HG03342 (cell line): Measurements from ENCODE around the gene PXT1.
A peak's percentile ranks its signal among the peaks of the same experiment; 100 is the strongest.
"Not testable (repeated sequence)": the region's sequence is repeated elsewhere in the genome, so short reads cannot be mapped to it uniquely, and the experiment has no call there.

Experiments
- ATAC-seq: cut with Tn5 transposase; IDR thresholded peaks from one replicate; pipeline ENCODE4 v1.9.1; 2021; ENCODE audit warnings: mild to moderate bottlenecking, moderate library complexity; ENCODE audit not compliant: unreplicated experiment

Gene PXT1

DNA sequence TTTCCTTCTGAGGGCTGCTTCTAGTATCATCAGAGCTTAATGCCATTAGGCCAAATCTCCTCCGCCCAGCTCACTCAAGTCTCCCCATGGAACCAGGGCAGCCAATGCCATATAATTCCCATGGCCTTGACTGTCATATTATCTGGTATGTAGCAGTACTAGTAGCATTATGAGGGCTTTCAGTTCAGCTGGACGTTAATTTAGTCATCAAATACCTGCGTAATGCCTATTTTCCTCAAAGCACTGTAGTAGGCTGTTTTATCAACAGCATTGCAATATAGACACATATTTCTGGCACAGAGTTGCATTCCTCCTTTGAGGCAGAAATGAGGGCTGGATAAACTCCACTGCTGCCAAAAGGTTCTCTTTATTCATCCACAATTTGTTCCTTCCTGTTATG lies 1.8 kb upstream of the PXT1 start:
- no peak for ATAC-seq

DNA sequence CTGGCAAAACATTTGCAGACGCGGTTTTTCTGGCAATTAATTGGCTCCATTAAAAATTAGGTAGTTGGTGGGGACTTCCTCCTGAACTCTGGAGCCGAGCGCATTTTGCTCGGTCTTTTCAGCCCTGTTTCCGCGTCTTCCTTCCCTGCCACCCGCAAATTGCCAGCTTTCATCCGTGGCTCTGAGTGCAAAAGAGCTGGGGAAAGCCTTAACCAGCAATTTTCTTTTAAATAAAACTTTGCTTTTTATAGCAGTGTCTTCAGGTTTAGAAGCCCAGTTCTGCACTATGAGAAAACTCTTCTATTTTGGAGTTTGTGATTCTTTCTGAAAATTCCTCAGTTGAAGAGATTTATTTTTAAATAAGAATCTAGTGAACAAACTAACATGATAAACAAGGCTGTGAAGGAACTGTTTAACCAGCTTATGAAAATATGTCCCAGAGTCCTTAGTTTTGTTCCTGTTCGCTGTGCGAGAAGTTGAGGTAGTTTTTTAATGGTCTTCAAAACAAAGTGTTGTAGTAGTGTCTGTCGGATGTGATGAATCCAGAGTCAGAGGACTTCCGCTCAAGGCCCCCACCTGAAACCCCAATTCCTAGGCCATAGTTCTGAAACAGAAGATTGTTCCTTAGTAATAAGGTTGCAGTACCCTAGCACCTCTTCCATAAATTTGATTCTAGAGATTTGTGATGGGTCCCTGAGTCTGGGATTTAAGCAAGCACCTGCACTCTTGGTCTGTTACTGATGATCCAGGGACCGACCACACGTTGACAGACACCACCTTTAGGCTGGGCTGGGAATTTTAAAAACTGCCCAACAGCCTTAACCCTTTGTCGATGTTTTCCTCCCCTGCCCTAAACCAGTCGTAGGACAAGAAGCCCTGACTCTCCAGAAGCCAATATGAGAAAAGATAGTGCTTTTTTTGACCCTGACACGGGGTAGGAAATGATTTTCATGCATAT lies 1.1 kb upstream of the PXT1 start:
- ATAC-seq = no peak

DNA sequence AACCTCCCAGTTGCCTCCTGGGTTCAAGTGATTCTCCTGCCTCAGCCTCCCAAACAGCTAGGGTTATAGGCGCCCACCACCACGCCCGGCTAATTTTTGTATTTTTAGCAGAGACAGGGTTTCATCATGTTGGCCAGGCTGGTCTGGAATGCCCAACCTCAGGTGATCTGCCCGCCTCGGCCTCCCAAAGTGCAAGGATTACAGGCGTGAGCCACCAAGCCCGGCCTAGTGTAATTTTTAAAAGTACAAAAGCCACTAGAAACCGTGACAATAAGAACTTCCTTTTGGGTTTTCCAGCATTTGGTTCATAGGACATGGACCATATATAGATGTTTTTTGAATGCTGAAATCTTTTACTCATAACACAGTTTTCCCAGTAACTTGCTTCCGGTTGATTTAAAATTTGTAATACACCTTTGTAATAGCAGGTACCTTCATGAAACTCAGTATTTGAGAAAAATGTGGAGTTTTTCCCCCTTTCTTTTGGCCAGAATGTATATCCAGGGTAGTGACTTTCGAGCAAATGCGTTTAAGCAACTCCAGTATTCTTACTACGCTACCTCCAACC lies 467 bp downstream of the PXT1 start:
- ATAC-seq = no peak

DNA sequence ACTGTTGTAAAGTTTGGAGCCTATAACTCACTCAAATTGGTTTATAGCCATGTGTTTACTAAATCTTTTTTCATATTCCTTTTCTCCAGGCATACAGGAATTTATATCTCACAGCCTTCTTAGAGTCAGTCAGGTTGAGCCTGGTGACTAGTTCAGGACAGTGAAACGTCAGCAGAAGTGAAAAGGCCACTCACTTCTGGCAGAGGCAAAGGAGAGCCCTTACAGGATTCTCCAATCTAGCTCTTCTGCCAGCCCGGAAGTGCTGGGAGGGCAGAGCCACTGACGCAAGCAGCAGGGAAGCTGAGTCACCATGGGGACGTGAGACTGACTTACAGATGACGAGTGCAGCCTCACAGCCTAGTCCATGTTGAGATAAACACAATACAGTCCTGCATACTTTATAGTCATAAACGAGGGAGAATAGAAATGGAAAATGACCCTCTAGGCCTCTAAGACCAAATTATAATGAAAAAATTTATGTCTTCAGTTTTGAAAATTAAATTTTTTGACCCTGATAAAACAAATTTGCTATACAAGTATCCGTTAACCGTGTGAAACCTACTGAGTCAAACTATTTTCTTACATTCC lies 1.3 kb downstream of the PXT1 start:
- ATAC-seq = peak; percentile 70

DNA sequence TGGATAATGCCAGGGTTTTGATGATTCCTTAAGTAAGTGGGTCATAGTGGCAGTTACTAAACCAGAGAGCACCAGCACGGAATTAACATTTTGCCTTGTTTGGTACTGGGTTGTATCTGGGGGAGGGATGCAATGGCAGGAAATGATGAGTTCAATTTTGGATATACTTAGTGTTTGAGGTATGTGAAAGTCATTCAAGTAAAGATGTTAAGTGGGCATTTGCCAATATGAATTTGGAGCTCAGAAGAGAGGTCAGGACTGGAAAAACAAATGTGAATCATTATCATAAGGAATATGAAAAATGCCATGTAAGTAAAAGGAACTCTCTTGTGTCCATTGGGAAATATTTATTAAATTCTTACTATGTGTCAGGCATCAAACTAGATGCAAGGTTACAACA lies 6.2 kb downstream of the PXT1 start:
- no peak for ATAC-seq

DNA sequence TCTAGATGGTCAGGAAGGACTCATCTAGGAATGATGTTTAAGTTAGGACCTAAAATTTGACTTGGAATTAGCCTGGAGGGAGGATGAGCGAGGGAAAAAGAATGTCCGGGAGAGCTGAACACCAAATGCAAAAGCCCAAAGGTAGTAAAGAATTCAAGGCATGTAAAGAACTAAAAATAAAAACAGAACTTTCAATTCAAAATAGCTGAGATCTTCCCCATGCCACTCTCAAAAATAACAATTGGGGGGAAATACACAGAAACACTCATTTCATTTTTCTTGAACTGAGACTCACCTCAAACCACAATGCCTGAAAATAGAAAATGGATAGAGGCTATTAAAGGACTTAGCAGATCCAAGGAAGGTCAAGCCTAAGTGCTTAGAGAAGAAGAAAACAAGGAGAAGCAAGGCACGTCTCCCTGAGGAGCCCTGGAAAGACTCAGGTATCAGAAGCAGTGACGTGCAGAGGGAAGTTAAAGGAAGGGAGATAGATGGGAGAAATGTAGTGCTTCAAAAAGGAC lies 10.4 kb downstream of the PXT1 start:
- ATAC-seq = no peak

DNA sequence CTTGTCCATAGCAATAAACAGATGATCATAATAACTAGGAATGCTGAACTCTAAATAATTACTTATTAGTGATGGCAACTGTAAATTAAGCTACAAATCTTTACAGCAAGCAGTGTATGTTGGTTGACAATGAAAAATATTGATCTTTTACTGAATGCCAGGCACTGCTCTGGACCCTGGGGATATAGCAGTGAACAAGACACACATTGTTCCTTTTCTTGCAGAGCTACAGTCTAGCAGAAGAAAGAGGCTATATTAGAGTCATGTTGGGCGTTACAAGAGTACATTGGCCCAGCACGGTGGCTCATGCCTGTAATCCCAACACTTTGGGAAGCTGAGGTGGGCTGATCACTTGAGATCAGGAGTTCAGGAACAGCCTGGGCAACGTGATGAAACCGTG lies 11.5 kb downstream of the PXT1 start:
- ATAC-seq = no peak

DNA sequence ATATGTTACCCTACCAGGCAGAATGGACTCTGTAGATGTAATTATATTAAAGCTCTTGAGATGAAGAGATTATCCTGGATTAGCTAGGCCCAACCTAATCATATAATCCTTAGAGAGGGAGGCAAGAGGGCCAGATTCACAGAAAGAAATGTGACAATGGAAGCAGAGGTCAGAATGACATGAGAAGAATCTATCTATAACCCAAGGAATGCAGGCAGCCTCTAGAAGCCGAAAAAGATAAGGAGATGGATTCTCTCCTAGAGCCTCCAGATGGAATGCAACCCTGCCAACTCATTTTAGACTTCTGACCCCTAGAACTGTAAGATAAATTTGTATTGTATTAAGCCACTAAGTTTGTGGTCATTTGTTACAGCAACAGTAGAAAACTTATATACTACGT lies 12.3 kb downstream of the PXT1 start:
- no peak for ATAC-seq

DNA sequence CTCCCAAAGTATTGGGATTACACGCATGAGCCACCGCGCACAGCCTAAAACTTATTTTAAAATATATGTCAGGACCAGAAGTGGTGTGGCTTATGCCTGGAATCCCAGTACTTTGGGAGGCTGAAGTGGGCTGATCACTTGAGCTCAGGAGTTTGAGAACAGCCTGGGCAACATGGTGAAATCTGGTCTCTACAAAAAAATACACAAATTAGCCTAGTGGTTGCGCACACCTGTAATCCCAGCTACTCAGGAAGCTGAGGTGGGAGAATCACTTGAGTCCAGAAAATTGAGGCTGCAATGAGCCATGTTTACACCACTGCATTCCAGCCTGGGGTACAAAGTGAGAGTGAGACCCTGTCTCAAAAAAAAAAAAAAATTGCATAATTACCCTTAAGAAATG lies 13.7 kb downstream of the PXT1 start:
- ATAC-seq = no peak

DNA sequence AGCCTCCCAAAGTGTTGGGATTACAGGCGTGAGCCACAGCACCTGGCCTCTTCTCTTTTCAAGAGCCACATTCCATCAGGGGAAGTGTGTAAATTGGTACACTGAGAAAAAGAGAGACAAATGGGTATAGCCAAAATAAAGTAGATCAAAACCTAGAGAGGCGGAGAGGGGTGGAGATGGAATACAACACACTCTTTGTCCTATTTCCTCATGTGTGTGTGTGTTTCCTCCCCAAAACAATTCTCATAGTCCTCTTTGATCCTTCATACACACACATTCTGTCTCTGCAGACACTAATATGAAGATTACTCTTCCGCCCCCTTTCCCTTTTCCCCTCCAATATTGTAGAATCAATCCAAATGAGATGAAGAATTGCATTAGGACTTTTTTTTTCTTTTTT lies 16.0 kb downstream of the PXT1 start:
- no peak for ATAC-seq

DNA sequence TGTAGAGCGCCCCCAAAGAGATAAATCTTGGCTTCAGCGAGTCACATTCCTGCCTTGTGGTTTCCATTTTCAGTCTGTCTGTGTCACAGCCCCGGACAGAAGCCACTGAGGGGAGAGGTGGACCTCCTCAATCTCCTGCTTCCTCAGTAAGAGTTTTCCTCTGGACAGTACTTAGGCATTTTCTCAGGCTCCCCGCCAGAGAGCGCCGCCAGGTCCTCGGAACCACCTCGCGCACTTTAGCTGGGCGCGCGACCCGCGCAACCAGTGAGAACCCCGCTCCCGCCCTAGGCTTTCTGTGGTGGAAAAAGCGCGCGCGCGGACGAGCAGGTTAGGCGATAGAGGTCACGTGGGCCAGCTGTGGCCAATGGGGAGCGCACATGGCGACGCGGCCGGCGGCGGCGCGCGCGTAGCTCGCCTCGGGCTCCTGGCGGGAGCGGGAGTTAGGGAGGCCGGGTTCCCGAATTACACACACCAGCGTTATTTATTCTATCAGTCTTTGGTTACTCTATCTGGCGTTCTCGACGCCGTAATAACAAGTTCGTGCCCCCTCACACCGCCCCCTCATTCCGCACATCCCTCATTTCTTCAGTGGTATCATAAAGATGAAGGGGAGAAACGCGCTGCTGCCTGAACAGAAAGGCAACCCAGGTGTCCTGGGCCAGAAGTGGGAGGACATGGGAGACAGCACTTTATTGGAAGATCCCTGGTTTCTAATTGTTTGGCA lies 19.4 kb downstream of the PXT1 start:
- peak; percentile 92 for ATAC-seq

DNA sequence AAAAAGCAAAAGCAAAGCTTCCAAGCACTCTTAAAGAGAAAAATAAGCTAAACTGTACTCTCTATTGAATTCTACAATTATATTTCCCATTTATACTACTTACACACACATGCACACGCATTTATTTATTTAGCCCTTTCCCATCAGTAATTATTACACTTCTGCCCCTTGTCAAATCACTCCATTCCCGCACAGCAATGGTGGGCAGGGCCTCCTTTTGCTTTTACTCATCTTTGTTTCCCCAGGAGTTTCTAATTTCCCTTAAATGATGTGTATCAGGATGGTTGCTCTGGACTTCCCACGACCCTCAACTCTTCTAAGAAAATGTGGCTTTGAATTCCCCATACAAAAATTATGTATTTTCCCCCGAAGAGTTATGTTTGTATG lies 19.9 kb downstream of the PXT1 start:
- no peak for ATAC-seq

DNA sequence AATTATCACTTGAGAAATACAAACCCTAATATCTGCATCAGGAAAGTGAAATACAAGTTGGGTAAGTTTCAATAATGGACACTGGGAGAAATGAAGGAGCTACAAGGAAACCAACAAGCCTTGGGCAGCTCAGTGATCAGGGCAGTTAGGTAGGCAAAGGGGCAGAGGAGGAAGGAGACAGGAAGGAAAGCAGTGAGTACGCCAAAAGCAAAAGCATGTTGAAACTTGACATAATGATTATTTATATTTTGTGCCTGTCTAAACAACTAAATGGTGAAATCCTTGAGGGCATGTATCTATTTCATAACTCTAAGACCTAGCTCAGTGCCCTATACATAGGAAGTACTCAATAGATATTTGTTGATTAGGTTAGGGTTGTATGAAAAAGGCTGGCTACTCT lies 23.3 kb downstream of the PXT1 start:
- no peak for ATAC-seq

DNA sequence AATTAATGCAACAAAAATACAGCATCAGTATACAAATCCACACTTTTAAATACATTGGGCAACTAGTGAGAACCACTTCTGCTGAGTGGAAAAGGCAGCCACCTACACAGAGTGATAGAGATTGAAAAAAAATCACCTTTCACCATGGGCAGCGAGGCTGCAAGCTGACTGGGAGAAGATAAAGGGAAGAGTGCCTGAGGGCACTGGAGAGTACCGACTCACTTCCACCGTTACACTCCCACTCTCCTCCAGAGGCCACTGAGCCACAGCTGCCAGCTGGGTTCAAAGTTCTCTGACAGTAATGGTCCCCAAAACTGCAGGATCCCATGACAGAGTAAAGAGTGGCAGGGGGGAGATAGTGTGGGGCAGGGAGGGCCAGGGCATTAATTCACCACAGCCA lies 24.1 kb downstream of the PXT1 start:
- ATAC-seq = no peak

DNA sequence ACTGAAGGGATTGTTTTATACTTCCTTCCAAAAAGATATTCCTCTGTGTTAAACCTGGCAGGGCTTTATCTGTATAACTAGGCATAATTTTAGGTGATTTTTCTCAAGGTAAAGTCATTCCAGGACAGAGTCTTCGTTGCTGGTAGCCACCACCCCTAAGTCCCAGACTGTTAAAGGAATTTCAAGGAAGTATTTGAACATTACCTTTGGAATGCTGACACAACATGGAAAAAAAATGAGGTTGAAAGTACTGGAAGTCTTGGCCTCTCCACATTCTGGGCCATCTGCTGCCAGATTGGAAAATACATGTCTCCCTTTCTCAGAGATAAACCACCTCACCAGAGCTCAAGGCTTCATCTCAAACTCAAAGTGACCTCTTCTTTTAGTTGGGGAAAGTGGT lies 28.2 kb downstream of the PXT1 start:
- ATAC-seq = no peak

DNA sequence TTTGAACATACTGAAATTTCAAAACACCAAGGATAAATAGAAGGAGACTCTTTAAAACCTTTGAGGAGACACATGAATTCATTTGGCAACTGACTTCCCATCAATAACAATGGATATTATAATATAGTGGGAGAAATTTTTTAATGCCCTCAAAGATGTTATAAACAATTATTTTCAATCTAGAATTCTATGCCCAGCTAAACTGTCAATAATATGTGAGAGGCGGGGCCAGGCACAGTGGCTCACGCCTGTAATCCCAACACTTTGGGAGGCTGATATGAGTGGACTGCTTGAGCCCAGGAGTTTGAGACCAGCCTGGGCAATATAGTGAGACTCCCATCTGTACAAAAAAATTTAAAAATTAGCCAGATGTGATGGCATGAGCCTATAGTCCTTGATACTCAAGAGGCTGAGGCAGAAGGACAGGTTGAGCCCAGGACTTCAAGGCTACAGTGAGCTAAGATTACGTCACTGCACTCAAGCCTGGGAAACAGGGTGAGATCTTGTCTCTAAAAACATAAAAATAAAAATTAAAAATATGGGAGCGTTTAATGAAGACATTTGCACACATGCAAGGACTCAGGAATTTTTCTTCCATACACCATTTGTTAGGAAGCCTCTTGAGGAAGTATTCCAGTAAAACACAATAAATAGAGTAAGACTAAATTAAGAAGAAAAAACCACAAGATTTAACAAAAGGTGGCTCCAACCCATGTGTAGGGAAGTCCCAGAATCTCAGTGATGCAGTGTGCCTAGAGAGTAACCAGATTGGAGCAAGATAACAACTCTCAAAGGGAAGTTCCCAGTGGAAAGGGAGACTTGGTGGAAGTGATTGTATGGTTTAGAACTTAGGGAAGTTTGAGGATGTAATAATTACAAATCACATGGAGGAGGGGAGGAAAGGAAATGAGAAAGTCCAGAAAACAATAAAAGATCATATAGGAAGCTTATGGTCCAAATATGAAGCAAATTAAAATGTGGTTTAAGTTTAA lies 28.9 kb downstream of the PXT1 start:
- ATAC-seq = no peak

DNA sequence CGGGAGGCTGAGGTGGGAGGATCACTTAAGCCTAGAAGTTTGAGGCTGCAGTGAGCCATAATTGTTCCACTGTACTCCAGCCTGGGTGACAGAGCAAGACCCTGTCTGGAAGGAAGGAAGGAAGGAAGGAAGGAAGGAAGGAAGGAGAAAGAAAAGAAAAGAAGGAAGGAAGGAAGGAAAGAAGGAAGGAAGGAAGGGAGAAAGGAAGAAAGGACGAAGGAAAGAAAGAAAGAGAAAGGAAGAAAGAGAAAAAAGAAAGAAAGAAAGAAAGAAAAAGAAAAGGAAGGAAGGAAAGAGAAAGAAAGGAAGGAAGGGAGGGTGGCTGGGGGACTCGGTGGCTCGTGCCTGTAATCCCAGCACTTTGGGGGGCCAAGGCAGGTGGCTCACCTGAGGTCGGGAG lies 32.9 kb downstream of the PXT1 start:
- ATAC-seq = not testable (repeated sequence)

DNA sequence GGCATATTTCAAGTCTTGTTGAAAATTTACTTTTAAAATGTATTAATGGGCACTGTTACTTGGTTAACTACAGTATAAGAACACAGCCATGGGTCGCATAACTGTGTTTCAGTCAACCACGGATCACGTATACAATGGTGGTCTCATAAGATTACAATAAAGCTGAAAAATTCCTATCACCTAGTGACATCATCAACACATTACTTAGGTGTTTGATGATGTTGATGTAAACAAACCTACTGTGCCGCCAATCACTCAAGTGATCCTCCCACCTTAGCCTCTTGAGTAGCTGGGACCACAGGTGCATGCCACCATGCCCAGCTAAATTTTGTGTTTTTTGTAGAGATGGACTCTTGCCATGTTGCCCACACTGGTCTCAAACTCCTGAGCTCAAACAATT lies 38.5 kb downstream of the PXT1 start:
- ATAC-seq = no peak

DNA sequence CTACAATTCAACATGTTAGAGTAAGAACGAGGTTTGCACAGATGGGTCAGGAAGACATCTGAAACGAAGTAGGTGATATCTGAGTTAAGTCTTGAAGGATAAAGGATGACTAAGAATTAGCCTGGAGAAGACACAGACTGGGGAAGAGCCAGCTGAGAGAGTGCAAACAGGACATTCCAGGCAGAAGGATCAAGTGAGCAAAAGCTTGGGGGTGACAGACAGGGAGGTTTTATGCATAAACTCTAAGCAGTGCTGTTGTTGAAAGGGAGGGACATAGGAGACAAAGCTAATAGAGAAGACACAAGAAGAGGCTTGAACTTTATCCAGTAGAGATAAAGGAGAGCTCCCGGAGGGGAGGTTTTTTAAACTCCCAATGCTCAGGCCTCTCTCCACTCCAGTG lies 40.2 kb downstream of the PXT1 start:
- ATAC-seq = no peak

DNA sequence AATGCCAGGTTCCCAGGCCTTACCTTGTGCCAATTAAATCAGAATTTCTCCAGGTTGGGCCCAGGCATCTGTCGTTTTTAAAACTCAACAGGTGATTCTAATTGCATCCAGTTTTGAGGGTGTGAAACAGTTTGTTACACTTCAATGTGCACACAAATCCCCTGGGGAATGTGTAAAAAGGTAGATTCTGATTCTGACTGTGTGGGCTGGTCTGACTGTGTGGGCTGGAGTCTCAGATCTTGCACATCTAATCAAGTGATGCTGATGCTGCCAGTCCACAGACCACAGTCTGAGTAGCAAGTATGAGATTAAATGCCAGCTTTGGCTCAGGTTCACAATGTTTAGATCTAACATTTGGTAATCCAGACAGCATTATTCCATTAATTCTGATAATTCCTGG lies 42.7 kb downstream of the PXT1 start:
- no peak for ATAC-seq
